ENCODE measurements around the gene MVB12B. TPM values are rescaled to one million over a fixed set of nuclear protein-coding genes. Genes with fewer than 3 reads are reported as not detected.

Gene MVB12B
- total RNA-seq, 1 experiment from 2014 or later: 9.4 TPM

- Histone ChIP-seq H3K27me3 (ENCODE audit: control insufficient read depth, insufficient read depth, low read length) (no peaks in the 10 kb centered on the region), H3K9me3 (ENCODE audit: control insufficient read depth, insufficient read depth, low read depth, low read length) (no peaks in the 10 kb centered on the region), H3K27ac (ENCODE audit: low read length) (no peak overlapping the region), H3K36me3 (ENCODE audit: control insufficient read depth, insufficient read depth, low read length) (no peaks in the 10 kb centered on the region), H3K4me3 (ENCODE audit: low read depth in 2 of 2, low read length in 2 of 2) (no peak overlapping the region), H3K4me1 (ENCODE audit: control insufficient read depth, insufficient read depth, low read length) (no peaks in the 10 kb centered on the region)
- POLR2A ChIA-PET: no interaction called here
- CTCF ChIA-PET: no interaction called here
- intact Hi-C loops (cut with micrococcal nuclease; ENCODE audit: unreplicated experiment) (no loop called here), in situ Hi-C loops (cut with HindIII; ENCODE audit: low pct_unique_long_range_greater_than_20kb, low sequenced_read_pairs) (no loop called here)
- no peak for TF ChIP-seq TCF7L2 (IDR thresholded peaks at IDR 0.05; ENCODE audit: low read depth, low read length)
- no peak for DNase-seq (ENCODE audit: low read depth, low spot score)
- ATAC-seq: no peak
- BruUV-seq (replicated peaks): no TSS peak
Measured at GRCh38 chr9:126487856-126488255, 161.2 kb downstream of the MVB12B start.

GRCh38 chr9:126488310-126488709, 161.7 kb downstream of the MVB12B start:
- Histone ChIP-seq H3K27me3 (ENCODE audit: control insufficient read depth, insufficient read depth, low read length) (no peaks in the 10 kb centered on the region), H3K27ac (ENCODE audit: low read length) (no peak overlapping the region), H3K9me3 (ENCODE audit: control insufficient read depth, insufficient read depth, low read depth, low read length) (no peaks in the 10 kb centered on the region), H3K36me3 (ENCODE audit: control insufficient read depth, insufficient read depth, low read length) (no peaks in the 10 kb centered on the region), H3K4me1 (ENCODE audit: control insufficient read depth, insufficient read depth, low read length) (no peaks in the 10 kb centered on the region), H3K4me3 (ENCODE audit: low read depth in 2 of 2, low read length in 2 of 2) (no peak overlapping the region)
- CTCF ChIA-PET: no interaction called here
- no TSS peak for BruUV-seq (replicated peaks)
- ATAC-seq: no peak
- in situ Hi-C loops (cut with HindIII; ENCODE audit: low pct_unique_long_range_greater_than_20kb, low sequenced_read_pairs): no loop called here
- TF ChIP-seq CTCF (IDR thresholded peaks at IDR 0.05) (no peak), POLR2AphosphoS5 (IDR thresholded peaks at IDR 0.05; ENCODE audit: low read depth, low read length) (no peak), SIN3A (IDR thresholded peaks at IDR 0.05; ENCODE audit: borderline replicate concordance, insufficient read depth, low read depth, low read length) (no peak), REST (IDR thresholded peaks at IDR 0.05; ENCODE audit: insufficient read depth in 1 of 2, low read depth in 2 of 2, low read length in 1 of 2) (no peak), TCF7L2 (IDR thresholded peaks at IDR 0.05; ENCODE audit: low read depth, low read length) (no peak)
- no peak for DNase-seq (ENCODE audit: low read depth, low spot score)
- POLR2A ChIA-PET: no interaction called here
- intact Hi-C loops (cut with micrococcal nuclease; ENCODE audit: unreplicated experiment): no loop called here

- in situ Hi-C loops (cut with HindIII; ENCODE audit: low pct_unique_long_range_greater_than_20kb, low sequenced_read_pairs) (no loop called here), intact Hi-C loops (cut with micrococcal nuclease; ENCODE audit: unreplicated experiment) (no loop called here)
- ChIA-PET POLR2A (no interaction called here), CTCF (no interaction called here)
- BruUV-seq (replicated peaks): no TSS peak
- Histone ChIP-seq H3K36me3 (ENCODE audit: control insufficient read depth, insufficient read depth, low read length) (no peaks in the 10 kb centered on the region), H3K9me3 (ENCODE audit: control insufficient read depth, insufficient read depth, low read depth, low read length) (no peaks in the 10 kb centered on the region), H3K4me3 (ENCODE audit: low read depth in 2 of 2, low read length in 2 of 2) (no peak overlapping the region), H3K4me1 (ENCODE audit: control insufficient read depth, insufficient read depth, low read length) (no peaks in the 10 kb centered on the region), H3K27me3 (ENCODE audit: control insufficient read depth, insufficient read depth, low read length) (no peaks in the 10 kb centered on the region), H3K27ac (ENCODE audit: low read length) (no peak overlapping the region)
- TF ChIP-seq CTCF (IDR thresholded peaks at IDR 0.05) (no peak), POLR2AphosphoS5 (IDR thresholded peaks at IDR 0.05; ENCODE audit: low read depth, low read length) (no peak), TCF7L2 (IDR thresholded peaks at IDR 0.05; ENCODE audit: low read depth, low read length) (no peak), SIN3A (IDR thresholded peaks at IDR 0.05; ENCODE audit: borderline replicate concordance, insufficient read depth, low read depth, low read length) (no peak), REST (IDR thresholded peaks at IDR 0.05; ENCODE audit: insufficient read depth in 1 of 2, low read depth in 2 of 2, low read length in 1 of 2) (no peak)
- no peak for DNase-seq (ENCODE audit: low read depth, low spot score)
- ATAC-seq: no peak
Measured at GRCh38 chr9:126488881-126489404, 162.3 kb downstream of the MVB12B start.
